ENCODE measurements around the gene RNF144A. TPM values are rescaled to one million over a fixed set of nuclear protein-coding genes. Genes with fewer than 3 reads are reported as not detected.

Gene RNF144A
- total and polyA plus RNA-seq, 7 donors, result 2.4 to 15.6 (median 8.7) TPM

GRCh38 chr2:7045601-7046590, 128.7 kb downstream of the RNF144A start:
- TF ChIP-seq CTCF (IDR thresholded peaks at IDR 0.05), result no peak
- Histone ChIP-seq H3K36me3 (ENCODE audit: insufficient read depth in 1 of 2, low read depth in 1 of 2) (peaks cover 0 to 6% of the 10 kb centered on the region in 2 donors), H3K27me3 (ENCODE audit: insufficient read depth in 3 of 3, low read length in 2 of 3) (no peaks in the 10 kb centered on the region), H3K4me3 (no peak overlapping the region), H3K4me1 (no peaks in the 10 kb centered on the region), H3K9me3 (no peaks in the 10 kb centered on the region), H3K27ac (no peak overlapping the region)
- WGBS, 3 donors, result 79 to 86% (median 83%) methylated on average over 15 of the region's 15 CpGs
- ATAC-seq, result no peak
- DNase-seq, result no peak
- intact Hi-C loops (cut with DNase I), result loop anchor here in 1 of 2 donors (2.0 kb wide), 1 partner anchor 149 kb away; no protein-coding TSS in a partner anchor

GRCh38 chr2:7047661-7048060, 130.4 kb downstream of the RNF144A start:
- DNase-seq (no peak), ATAC-seq (no peak)
- no peak overlapping the region for H3K27ac ChIP-seq
- 43 to 70% (median 61%) methylated on average over 3 of the region's 3 CpGs for WGBS, 3 donors
- no peaks in the 10 kb centered on the region for H3K36me3 ChIP-seq (ENCODE audit: insufficient read depth in 1 of 2, low read depth in 1 of 2)
- intact Hi-C loops (cut with DNase I), result no loop called here
- no peaks in the 10 kb centered on the region for H3K4me1 ChIP-seq
- TF ChIP-seq CTCF (IDR thresholded peaks at IDR 0.05), result no peak
- no peaks in the 10 kb centered on the region for H3K9me3 ChIP-seq
- no peak overlapping the region for H3K4me3 ChIP-seq
- H3K27me3 ChIP-seq (ENCODE audit: insufficient read depth in 3 of 3, low read length in 2 of 3), result peaks cover 0 to 1% (median 0%) of the 10 kb centered on the region in 3 donors

GRCh38 chr2:7048762-7049294, 131.6 kb downstream of the RNF144A start:
- Histone ChIP-seq H3K27me3 (ENCODE audit: insufficient read depth in 3 of 3, low read length in 2 of 3) (peaks cover 0 to 1% (median 0%) of the 10 kb centered on the region in 3 donors), H3K4me1 (no peaks in the 10 kb centered on the region), H3K9me3 (no peaks in the 10 kb centered on the region), H3K27ac (no peak overlapping the region), H3K4me3 (no peak overlapping the region), H3K36me3 (ENCODE audit: insufficient read depth in 1 of 2, low read depth in 1 of 2) (no peaks in the 10 kb centered on the region)
- TF ChIP-seq CTCF (IDR thresholded peaks at IDR 0.05), result no peak
- intact Hi-C loops (cut with DNase I), result no loop called here
- no peak for DNase-seq
- 74 to 88% (median 77%) methylated on average over 4 of the region's 4 CpGs for WGBS, 3 donors
- no peak for ATAC-seq

GRCh38 chr2:7052404-7052803, 135.2 kb downstream of the RNF144A start:
- no peak for DNase-seq
- Histone ChIP-seq H3K27me3 (ENCODE audit: insufficient read depth in 3 of 3, low read length in 2 of 3) (peaks cover 0 to 1% (median 0%) of the 10 kb centered on the region in 3 donors), H3K27ac (no peak overlapping the region), H3K4me3 (no peak overlapping the region), H3K36me3 (ENCODE audit: insufficient read depth in 1 of 2, low read depth in 1 of 2) (no peaks in the 10 kb centered on the region), H3K9me3 (no peaks in the 10 kb centered on the region), H3K4me1 (no peaks in the 10 kb centered on the region)
- 77 to 83% (median 81%) methylated on average over 3 of the region's 3 CpGs for WGBS, 3 donors
- ATAC-seq, result no peak
- TF ChIP-seq CTCF (IDR thresholded peaks at IDR 0.05), result no peak
- intact Hi-C loops (cut with DNase I), result no loop called here

All from psoas muscle (tissue), 8 donors.